Kidney epithelial cell (primary cell): ENCODE data around the gene TACC2. TPM values are rescaled to one million over a fixed set of nuclear protein-coding genes. Genes with fewer than 3 reads are reported as not detected.

ENCODE experiments used
- DNase-seq: peaks from one replicate; pipeline ENCODE4 v3.0.0-alpha.2; 2010; ENCODE audit warnings: low read depth
- H3K27me3 ChIP-seq: 2 replicates; pipeline ENCODE4 v1.6.0; 2011; ENCODE audit warnings: low read length; ENCODE audit not compliant: control insufficient read depth, insufficient read depth
- H3K36me3 ChIP-seq: 2 replicates; pipeline ENCODE4 v1.5.1; 2011; ENCODE audit warnings: low read length; ENCODE audit not compliant: control insufficient read depth, insufficient read depth
- H3K4me3 ChIP-seq: 2 replicates; pipeline ENCODE4 v1.5.1; 2011; ENCODE audit warnings: low read depth, mild to moderate bottlenecking, control low read depth, low read length
- total RNA-seq: library from RNA; depleted of rRNA; stranded (reverse); fragments of >200 nt; gene quantifications from 2 replicates; pipeline ENCODE4 v1.2.3, GENCODE V29; 2015
- TF ChIP-seq, protein P1 (sequence below): IDR thresholded peaks from 2 replicates; pipeline ENCODE4 v1.5.1; 2011; ENCODE audit warnings: mild to moderate bottlenecking, moderate library complexity, low read length, control low read depth, inconsistent platforms; ENCODE audit not compliant: insufficient read depth, poor library complexity, severe bottlenecking

TACC2 gene
- total RNA-seq, 1 donor from 2014 or later = 26.9 TPM

DNA sequence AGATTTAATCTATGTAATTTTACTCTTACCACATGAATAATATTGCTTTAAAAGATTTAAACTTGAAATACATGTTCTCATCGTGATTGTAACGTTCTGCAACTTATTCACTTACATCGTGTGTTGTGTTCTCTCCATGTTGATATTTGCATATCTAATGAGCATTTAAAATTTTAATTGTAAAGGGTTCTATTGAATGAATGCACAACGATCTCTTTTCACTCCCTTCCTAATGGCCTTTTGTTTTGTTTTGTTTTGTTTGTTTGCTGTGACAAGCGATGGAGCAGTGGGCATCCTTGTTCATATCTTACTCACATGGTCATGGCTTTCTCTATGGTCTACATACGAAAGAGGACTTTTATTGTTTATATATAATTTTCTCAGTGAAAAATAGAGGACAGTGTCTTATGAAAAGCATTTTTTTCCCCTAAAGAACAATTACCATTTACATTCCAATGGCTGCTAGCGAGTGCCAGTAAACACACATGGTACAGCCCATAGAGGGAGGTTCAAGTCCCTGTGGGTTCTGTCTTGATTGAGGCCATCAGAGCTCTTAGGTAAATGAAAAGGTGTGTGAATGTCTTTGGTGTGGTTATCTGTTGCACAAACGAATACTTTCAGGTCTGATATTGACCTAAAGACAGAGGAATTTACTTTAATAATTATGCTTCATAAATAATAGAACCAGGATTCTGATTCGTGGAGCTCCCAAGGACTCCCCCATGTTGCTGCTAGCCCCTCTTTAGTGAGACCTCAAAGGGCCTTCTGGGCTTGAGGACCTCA is 314.5 kb downstream of the TACC2 start:
- no peak for DNase-seq
- Histone ChIP-seq H3K27me3 (no peaks in the 10 kb centered on the region), H3K36me3 (no peaks in the 10 kb centered on the region), H3K4me3 (no peak overlapping the region)
- TF ChIP-seq, protein P1, sequence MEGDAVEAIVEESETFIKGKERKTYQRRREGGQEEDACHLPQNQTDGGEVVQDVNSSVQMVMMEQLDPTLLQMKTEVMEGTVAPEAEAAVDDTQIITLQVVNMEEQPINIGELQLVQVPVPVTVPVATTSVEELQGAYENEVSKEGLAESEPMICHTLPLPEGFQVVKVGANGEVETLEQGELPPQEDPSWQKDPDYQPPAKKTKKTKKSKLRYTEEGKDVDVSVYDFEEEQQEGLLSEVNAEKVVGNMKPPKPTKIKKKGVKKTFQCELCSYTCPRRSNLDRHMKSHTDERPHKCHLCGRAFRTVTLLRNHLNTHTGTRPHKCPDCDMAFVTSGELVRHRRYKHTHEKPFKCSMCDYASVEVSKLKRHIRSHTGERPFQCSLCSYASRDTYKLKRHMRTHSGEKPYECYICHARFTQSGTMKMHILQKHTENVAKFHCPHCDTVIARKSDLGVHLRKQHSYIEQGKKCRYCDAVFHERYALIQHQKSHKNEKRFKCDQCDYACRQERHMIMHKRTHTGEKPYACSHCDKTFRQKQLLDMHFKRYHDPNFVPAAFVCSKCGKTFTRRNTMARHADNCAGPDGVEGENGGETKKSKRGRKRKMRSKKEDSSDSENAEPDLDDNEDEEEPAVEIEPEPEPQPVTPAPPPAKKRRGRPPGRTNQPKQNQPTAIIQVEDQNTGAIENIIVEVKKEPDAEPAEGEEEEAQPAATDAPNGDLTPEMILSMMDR = no peak

Other genes with a start within 250 kb of the TACC2 start
- 24.9 and 26.5 TPM in 2 replicates for gene ATE1, start 61.1 kb upstream of the TACC2 start, total RNA-seq
- 53.4 and 56.8 TPM in 2 replicates for gene NSMCE4A, start 13.9 kb upstream of the TACC2 start, total RNA-seq